ENCODE data around the gene ST8SIA4. TPM values are rescaled to one million over a fixed set of nuclear protein-coding genes. Genes with fewer than 3 reads are reported as not detected.

The ST8SIA4 gene
- total and polyA plus RNA-seq, 4 donors = 10.0 to 22.8 (median 14.8) TPM

GRCh38 chr5:100758306-100758705 lies 144.8 kb downstream of the ST8SIA4 start:
- 88% methylated on average over 4 of the region's 5 CpGs for WGBS (ENCODE audit: insufficient coverage)
- no peaks in the 10 kb centered on the region for H3K27me3 ChIP-seq (ENCODE audit: control insufficient read depth, insufficient read depth, low read length)
- no peak overlapping the region for H3K4me3 ChIP-seq (ENCODE audit: low read depth, low read length)

GRCh38 chr5:100757618-100758017 lies 145.5 kb downstream of the ST8SIA4 start:
- DNase-seq (ENCODE audit: low read depth in 4 of 6, low spot score in 6 of 6) = peak in 1 of 6 donors; percentile 43
- Histone ChIP-seq H3K27me3 (ENCODE audit: control insufficient read depth, insufficient read depth, low read length) (no peaks in the 10 kb centered on the region), H3K4me1 (ENCODE audit: control insufficient read depth, insufficient read depth, low read length) (no peaks in the 10 kb centered on the region), H3K27ac (ENCODE audit: low read depth, low read length) (no peak overlapping the region), H3K9me3 (ENCODE audit: control insufficient read depth, insufficient read depth, low read length) (no peaks in the 10 kb centered on the region), H3K4me3 (ENCODE audit: low read depth, low read length) (no peak overlapping the region), H3K36me3 (ENCODE audit: control insufficient read depth, insufficient read depth, low read length) (no peaks in the 10 kb centered on the region)
- WGBS (ENCODE audit: insufficient coverage) = 100% methylated on average over 1 of the region's 8 CpGs

More at GRCh38 chr5:100758306-100758705, 144.8 kb downstream of the ST8SIA4 start:
- H3K4me1 ChIP-seq (ENCODE audit: control insufficient read depth, insufficient read depth, low read length) = no peaks in the 10 kb centered on the region
- no peaks in the 10 kb centered on the region for H3K36me3 ChIP-seq (ENCODE audit: control insufficient read depth, insufficient read depth, low read length)
- no peak for DNase-seq (ENCODE audit: low read depth in 4 of 6, low spot score in 6 of 6)
- H3K9me3 ChIP-seq (ENCODE audit: control insufficient read depth, insufficient read depth, low read length) = no peaks in the 10 kb centered on the region
- H3K27ac ChIP-seq (ENCODE audit: low read depth, low read length) = no peak overlapping the region

Small RNA genes within 50 kb of the gene (small RNA-seq; reads per million reads assigned to genes)
- not detected for gene MIR548P (ENCODE audit: low replicate concordance)

Data from spinal cord (tissue), 10 donors.